Activated T-cell treated with anti-CD3 and anti-CD28 coated beads, Interleukin-2, amount 50 U/mL, for 48 hours (primary cell): ENCODE data around the gene AOAH.

Experiments
- DNase-seq, 2 experiments: peaks; one replicate each; pipeline ENCODE4 v3.0.0-alpha.2; 2020

Gene AOAH

DNA sequence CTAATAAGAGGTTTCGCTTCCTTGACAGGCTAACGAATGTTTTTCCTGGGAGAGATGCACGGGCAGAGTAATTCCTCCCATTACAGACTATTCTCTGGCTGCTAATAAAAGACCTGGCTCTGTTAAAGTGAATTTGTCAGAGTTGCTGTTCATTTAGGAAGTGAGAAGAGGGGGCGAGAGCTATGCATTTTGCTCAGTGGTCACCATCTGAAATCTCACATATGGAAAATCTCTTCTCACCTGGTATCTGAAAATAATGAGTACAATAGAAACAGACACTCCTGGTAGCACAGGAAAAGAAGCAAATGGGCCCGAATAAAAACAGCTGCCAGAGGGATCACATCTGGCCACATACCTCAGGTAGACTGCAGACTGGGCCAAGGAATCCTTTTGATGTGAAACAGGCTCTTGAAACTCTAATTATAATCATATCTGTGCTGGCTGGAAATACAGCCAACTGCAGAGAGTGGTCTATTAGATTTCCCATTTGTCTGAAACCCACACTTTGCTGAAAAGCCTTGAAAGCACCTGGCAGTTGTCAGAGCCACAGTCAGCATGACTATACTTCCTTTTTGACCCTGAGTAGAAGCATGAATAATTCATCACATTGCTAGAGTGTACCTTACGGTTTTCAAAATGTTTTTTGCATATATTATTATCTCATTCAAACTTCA lies 33.6 kb downstream of the AOAH start:
- DNase-seq = no peak

GRCh38 chr7:36690041-36690440 lies 34.3 kb downstream of the AOAH start:
- DNase-seq = no peak

DNA sequence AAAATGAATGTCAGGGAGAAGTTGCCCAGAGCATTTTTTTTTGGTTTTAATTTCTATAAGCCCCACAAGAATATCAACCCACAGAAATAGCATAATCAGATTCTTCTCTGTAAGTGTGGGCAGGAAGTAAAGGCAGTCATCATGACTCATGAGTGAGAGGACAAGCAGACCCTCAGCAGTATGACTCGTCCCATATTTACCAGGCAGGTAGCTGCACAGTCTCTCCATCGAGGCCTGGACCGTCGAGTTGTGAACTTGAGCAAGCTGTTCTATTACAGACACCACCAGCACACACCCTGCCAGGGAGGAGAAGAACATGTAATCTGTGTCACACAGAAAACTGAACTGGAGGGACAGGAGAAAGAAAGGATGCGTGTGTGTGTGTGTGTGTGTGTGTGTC lies 37.8 kb downstream of the AOAH start:
- DNase-seq = peak; percentile 75 to 77

GRCh38 chr7:36684954-36685353 lies 39.3 kb downstream of the AOAH start:
- DNase-seq = no peak

DNA sequence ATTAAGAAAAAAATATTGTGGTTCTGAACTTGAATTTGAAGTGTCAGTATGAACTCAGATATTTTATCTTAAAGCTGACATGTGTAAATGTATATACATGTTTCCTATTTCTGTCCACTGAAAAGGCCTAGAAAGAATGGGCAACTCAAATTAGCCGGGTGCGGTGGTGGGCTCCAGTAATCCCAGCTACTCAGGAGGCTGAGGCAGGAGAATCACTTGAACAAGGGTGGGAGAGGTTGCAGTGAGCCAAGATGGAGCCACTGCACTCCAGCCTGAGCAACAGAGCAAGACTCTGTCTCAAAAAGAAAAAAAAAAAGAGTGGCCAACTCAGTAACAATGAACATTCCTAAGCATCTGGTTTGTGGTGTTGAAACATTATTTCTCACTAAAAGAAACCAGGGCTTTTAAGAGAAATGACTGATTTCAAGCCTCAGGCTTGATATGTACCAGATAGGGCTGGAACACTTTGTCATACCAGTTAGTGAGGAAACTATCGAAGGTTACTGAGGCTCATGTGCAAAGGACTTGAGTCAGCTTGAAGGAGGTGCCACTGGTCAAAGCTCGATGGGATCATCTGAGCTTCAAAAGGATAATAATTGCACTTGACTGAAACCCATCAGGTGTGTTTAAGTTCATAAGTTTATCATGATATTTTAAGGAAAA lies 40.5 kb downstream of the AOAH start:
- DNase-seq = peak in 1 of 2 experiments; percentile 59

DNA sequence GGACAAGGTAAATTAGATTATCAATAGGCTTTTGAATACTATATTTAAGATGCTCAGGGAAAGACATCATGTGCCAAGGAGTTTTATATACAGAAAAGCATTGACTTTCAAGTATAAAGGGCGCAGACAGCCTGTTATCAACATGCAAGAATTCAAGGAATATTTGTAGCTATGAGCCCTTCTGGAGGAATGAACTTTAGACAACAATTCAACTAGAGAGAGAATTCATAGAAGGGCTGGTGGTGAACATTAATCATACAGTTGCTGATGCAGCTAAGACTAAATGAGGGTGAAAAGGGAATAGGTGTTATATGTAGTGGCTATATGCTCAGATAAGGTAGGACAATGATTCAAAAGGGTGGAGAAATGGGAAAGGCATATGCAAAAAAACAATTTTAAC lies 41.2 kb downstream of the AOAH start:
- DNase-seq = no peak

GRCh38 chr7:36682102-36682501 lies 42.2 kb downstream of the AOAH start:
- DNase-seq = no peak

- DNase-seq = peak; percentile 75 to 79
These were observed 46.4 kb downstream of the AOAH start for GRCh38 chr7:36677769-36678437.

GRCh38 chr7:36673703-36674102 lies 50.6 kb downstream of the AOAH start:
- DNase-seq = no peak

DNA sequence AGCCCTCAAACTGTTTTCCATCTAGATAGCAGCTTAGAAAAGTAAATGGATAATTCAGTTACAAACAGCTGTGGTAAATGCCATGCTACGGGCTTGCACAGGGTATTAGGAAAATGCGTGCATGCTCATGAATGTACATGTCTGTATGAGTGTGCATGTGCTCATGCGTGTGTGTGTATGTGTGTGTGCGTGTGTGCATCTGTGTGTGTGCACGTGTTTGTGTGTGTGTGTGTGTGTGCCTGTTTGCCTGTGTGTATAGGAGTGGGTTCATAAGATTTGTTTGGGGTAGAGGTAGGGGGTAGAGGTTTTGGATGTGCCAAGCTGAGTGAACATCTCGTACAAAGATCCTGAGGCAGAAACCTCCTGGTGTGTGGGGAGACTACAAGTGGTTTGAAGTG lies 52.9 kb downstream of the AOAH start:
- DNase-seq = no peak

- DNase-seq = peak; percentile 78 to 79
These were observed 53.5 kb downstream of the AOAH start for GRCh38 chr7:36670585-36671431.

DNA sequence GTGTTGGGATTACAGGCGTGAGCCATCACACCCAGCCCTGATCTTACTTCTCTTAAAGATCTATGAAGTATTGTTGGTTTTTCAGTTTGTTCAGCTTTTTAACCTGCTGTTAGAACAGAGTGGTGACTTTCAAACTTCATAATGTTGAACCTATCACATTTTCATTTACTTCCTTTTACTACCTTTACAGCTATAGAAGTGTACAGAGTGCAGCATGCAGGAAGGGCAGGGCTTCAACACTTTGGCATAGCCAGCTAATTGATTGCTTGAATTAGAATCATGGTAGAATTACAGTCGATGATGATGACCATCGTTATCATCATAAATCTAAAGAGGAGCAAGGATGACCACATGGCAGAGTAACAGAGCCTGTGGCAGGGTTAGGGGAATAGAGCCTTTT lies 55.5 kb downstream of the AOAH start:
- no peak for DNase-seq

DNA sequence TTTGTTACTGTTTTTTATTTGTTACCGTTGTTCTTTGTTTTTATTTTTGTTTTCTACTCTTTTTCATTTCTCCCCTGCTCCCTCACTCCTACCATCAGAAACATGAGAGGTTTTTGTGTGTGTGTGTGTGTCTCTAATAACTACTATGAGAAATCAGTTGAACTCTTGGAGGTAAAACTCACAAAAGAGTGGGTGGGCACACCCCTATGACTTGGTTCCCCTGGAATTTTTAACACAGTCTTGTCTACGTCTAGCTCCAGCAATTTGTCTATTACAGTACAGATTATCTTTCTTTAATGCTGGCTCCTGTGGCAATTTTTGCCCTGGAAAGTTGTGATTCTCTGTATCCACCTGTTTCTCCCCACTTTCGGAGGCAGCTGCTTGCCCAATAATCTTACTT lies 56.2 kb downstream of the AOAH start:
- no peak for DNase-seq

GRCh38 chr7:36667007-36667745 lies 57.1 kb downstream of the AOAH start:
- DNase-seq = no peak

DNA sequence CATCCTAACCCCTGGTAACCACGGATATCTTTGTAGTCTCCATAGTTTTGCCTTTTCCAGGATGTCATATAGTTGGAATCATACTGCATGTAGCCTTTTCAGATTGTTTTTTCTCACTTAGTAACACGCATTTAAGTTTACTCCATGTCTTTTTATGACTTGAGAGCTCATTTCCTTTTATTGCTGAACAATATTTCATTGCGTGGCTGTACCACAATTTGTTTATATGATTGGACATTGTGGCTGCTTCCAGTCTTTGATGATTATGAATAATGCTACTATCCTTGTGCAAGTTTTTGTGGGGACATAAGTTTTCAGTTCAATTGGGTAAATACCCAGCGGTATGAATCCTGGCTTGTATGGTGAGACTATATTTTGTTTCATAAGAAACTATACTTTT lies 60.8 kb downstream of the AOAH start:
- DNase-seq = no peak

DNA sequence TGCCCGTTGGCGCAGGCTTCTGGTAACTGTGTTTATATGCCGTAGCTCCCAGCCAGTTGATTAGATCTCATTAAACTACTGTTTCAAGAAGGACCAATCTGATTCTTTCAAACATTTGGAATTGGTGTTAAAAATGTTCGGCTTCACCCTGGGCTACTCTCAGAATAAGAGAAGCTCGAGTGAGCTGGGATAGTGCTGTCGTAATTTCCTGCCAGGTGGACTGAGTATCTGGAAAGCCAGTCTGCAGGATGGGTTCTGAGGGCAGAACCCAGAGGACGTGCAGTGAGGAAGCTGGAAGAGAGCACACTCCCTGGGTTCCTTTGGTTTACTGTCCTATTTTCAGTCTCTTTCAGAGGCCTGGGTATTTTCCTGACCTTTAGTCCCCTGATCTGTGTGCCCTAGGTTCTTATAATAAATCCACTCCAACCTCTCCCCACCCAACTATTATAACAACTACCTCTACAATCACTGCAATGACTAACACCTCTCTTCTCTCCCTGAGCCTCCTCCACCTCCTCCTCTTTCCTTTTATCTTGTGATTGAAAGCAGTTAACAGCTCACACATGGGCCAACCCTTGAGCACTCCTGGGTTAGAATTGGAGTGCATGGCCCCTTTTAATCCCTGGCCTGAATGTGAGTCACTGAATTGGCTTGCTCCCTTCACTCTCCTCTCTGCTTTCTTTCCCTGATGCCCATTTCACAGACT lies 63.0 kb downstream of the AOAH start:
- DNase-seq = no peak

GRCh38 chr7:36659638-36660341 lies 64.5 kb downstream of the AOAH start:
- DNase-seq = no peak

DNA sequence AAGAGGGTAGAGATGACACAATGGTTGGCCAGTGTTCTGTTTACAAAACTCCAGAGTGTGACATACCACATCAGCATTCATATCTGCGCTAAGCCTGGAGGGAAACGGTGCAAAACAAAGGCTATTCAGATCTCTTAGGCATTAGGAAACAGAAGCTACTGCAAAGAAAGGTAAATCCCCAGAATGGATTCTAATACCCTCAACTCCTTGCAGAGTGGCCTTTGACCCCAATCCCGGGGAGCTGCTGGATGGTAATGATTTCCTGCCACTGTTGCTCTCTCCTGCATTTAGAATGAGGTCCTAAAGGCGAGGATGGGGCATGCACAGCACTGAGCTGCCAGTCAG lies 65.2 kb downstream of the AOAH start:
- no peak for DNase-seq

- DNase-seq = no peak
These were observed 65.7 kb downstream of the AOAH start for GRCh38 chr7:36658335-36659171.

DNA sequence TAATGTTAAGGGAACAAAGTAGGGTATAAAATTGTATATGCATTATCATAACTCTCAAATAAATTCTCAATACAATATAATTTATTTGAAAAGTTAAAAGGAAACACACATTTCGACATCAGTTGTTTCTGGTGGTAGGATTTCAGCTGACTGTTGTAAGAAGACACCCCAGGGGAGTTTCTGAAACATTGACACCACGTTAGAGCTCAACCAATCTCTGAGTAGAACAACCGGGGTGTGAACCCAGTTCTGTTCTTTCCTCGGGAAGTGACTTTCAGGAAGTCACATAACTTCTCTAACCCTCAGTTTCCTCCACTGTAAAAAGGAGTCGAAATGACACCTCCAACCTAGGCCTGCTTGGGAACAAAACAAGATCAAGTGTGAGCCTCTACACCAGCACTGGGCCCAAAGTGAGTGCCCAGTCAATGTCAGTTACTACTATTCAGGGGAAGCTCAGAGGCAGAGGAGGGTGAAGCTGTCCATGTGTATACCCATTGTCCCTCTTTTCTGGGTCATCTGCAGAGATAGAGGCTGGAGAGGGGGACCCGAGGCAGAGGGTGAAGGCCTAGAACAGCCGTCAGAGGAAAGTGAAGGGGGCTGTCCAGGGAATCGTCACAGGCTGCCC lies 67.1 kb downstream of the AOAH start:
- no peak for DNase-seq
